IMR-90 (cell line): ENCODE results near the gene CCDC102A. TPM values are rescaled to one million over a fixed set of nuclear protein-coding genes. Genes with fewer than 3 reads are reported as not detected.
A peak's percentile ranks its signal among the peaks of the same experiment; 100 is the strongest.

ENCODE experiments used
- ATAC-seq: fragments of 200-7000 bp; cut with Tn5 transposase; 2 replicates; pipeline ENCODE4 v1.9.1; 2020; ENCODE audit warnings: low read depth, mild to moderate bottlenecking, moderate library complexity
- BruUV-seq: library from RNA; stranded (reverse); fragments of 400-500 nt; replicated peaks from 2 replicates; lab custom pipeline; 2021; lab: Mats Ljungman, UMichigan
- CTCF ChIA-PET: fragments of 300-600 bp; formaldehyde crosslinking; extraction: SDS; loops from one replicate; lab custom pipeline; 2021; ENCODE audit warnings: antibody characterized with exemption; lab: Yijun Ruan, JAX
- POLR2A ChIA-PET: fragments of 300-600 bp; sonication (Branson Sonifier 250); formaldehyde crosslinking; loops from one replicate; lab custom pipeline; 2022; ENCODE audit warnings: antibody characterized with exemption; ENCODE audit not compliant: unreplicated experiment; lab: Charles Lee
- DNase-seq: peaks from one replicate; pipeline ENCODE4 v3.0.0; 2013
- H2AFZ ChIP-seq: replicated peaks from 2 replicates; pipeline ENCODE3; 2013; ENCODE audit warnings: low read length, mild to moderate bottlenecking; ENCODE audit not compliant: poor library complexity
- H2AK5ac ChIP-seq: 2 replicates; pipeline ENCODE4 v1.6.1; 2013; ENCODE audit warnings: low read depth, low read length, inconsistent platforms
- H2AK9ac ChIP-seq: replicated peaks from 2 replicates; pipeline ENCODE3; 2013; ENCODE audit warnings: mild to moderate bottlenecking, low read depth, low read length, moderate library complexity; ENCODE audit not compliant: poor library complexity
- H2BK120ac ChIP-seq: 2 replicates; pipeline ENCODE4 v1.6.1; 2013; ENCODE audit warnings: low read depth, low read length, inconsistent platforms
- H2BK15ac ChIP-seq: 3 replicates; pipeline ENCODE4 v1.6.1; 2013; ENCODE audit warnings: low read depth, low read length, inconsistent platforms
- H2BK20ac ChIP-seq: 2 replicates; pipeline ENCODE4 v1.6.1; 2013; ENCODE audit warnings: low read depth, mild to moderate bottlenecking, inconsistent platforms, low read length, moderate library complexity
- H2BK5ac ChIP-seq: 2 replicates; pipeline ENCODE4 v1.6.1; 2013; ENCODE audit warnings: mild to moderate bottlenecking, low read depth, low read length, inconsistent platforms; ENCODE audit not compliant: poor library complexity, severe bottlenecking
- H3K14ac ChIP-seq: replicated peaks from 2 replicates; pipeline ENCODE4 v1.6.1; 2013; ENCODE audit warnings: low read depth, low read length, inconsistent platforms
- H3K18ac ChIP-seq: 2 replicates; pipeline ENCODE4 v1.6.1; 2013; ENCODE audit warnings: low read depth, low read length, control low read depth
- H3K23ac ChIP-seq: 2 replicates; pipeline ENCODE4 v1.6.1; 2013; ENCODE audit warnings: low read depth, low read length, inconsistent platforms
- H3K27ac ChIP-seq: 2 replicates; pipeline ENCODE4 v1.5.1; 2013; ENCODE audit warnings: mild to moderate bottlenecking, control low read depth, low read length; ENCODE audit not compliant: insufficient read depth
- H3K27me3 ChIP-seq: 2 replicates; pipeline ENCODE4 v1.6.1; 2013; ENCODE audit warnings: low read length; ENCODE audit not compliant: control insufficient read depth, insufficient read depth
- H3K36me3 ChIP-seq: 2 replicates; pipeline ENCODE4 v1.6.1; 2013; ENCODE audit warnings: low read length, mixed read lengths; ENCODE audit not compliant: control insufficient read depth, insufficient read depth
- H3K4ac ChIP-seq: 2 replicates; pipeline ENCODE4 v1.6.1; 2013; ENCODE audit warnings: low read depth, low read length, inconsistent platforms
- H3K4me1 ChIP-seq: 2 replicates; pipeline ENCODE4 v1.6.1; 2013; ENCODE audit warnings: low read length, mixed read lengths; ENCODE audit not compliant: control insufficient read depth, insufficient read depth
- H3K4me2 ChIP-seq: 2 replicates; pipeline ENCODE4 v1.6.1; 2013; ENCODE audit warnings: low read depth, mild to moderate bottlenecking, control low read depth, low read length, moderate library complexity
- H3K4me3 ChIP-seq: 2 replicates; pipeline ENCODE4 v1.5.1; 2013; ENCODE audit warnings: low read depth, mild to moderate bottlenecking, control low read depth, low read length, moderate library complexity; ENCODE audit not compliant: insufficient read depth
- H3K56ac ChIP-seq: 2 replicates; pipeline ENCODE4 v1.6.1; 2013; ENCODE audit warnings: low read length, inconsistent platforms; ENCODE audit not compliant: insufficient read depth; ENCODE audit errors: extremely low read depth
- H3K79me1 ChIP-seq, 2 experiments: 2 replicates each; pipeline ENCODE4 v1.6.1; 2013; ENCODE audit warnings: low read length in 2 of 2, inconsistent platforms in 1 of 2, low read depth in 1 of 2
- H3K9ac ChIP-seq: 2 replicates; pipeline ENCODE4 v1.6.1; 2013; ENCODE audit warnings: low read depth, low read length, control low read depth
- H3K9me1 ChIP-seq: 2 replicates; pipeline ENCODE4 v1.6.1; 2013; ENCODE audit warnings: low read length, inconsistent platforms; ENCODE audit not compliant: insufficient read depth
- H3K9me3 ChIP-seq: 2 replicates; pipeline ENCODE4 v1.6.1; 2013; ENCODE audit warnings: low read length; ENCODE audit not compliant: control insufficient read depth, insufficient read depth
- H4K20me1 ChIP-seq: 2 replicates; pipeline ENCODE4 v1.6.1; 2013; ENCODE audit warnings: low read length, inconsistent platforms; ENCODE audit not compliant: insufficient read depth
- H4K5ac ChIP-seq: 2 replicates; pipeline ENCODE4 v1.6.1; 2013; ENCODE audit warnings: mild to moderate bottlenecking, low read depth, low read length, control low read depth
- H4K8ac ChIP-seq, 2 experiments: 2 replicates each; pipeline ENCODE4 v1.6.1; 2013; ENCODE audit warnings: low read depth in 2 of 2, low read length in 2 of 2, control low read depth in 1 of 2, inconsistent platforms in 1 of 2
- H4K91ac ChIP-seq: 2 replicates; pipeline ENCODE4 v1.6.1; 2013; ENCODE audit warnings: low read depth, low read length, inconsistent platforms; ENCODE audit not compliant: insufficient read depth
- BHLHE40 ChIP-seq: fragments of 150-350 bp; IDR thresholded peaks from 2 replicates; pipeline ENCODE4 v1.6.1; 2016; ENCODE audit warnings: mild to moderate bottlenecking, low read depth, low read length
- CEBPB ChIP-seq: IDR thresholded peaks from 2 replicates; pipeline ENCODE4 v1.6.1; 2012; ENCODE audit warnings: low read depth, low read length, improper control_type of control experiment
- CHD1 ChIP-seq: IDR thresholded peaks from 2 replicates; pipeline ENCODE4 v1.6.1; 2012; ENCODE audit warnings: low read depth, low read length, improper control_type of control experiment
- CTCF ChIP-seq: conservative IDR thresholded peaks from 2 replicates; pipeline ENCODE4 v1.5.1; 2012; ENCODE audit warnings: mild to moderate bottlenecking, low read depth, low read length, improper control_type of control experiment
- FOS ChIP-seq: fragments of 150-350 bp; IDR thresholded peaks from 2 replicates; pipeline ENCODE4 v1.6.1; 2016; ENCODE audit warnings: low read depth, low read length
- MAFK ChIP-seq: IDR thresholded peaks from 2 replicates; pipeline ENCODE4 v1.6.1; 2012; ENCODE audit warnings: low read depth, low read length, improper control_type of control experiment
- MAZ ChIP-seq: IDR thresholded peaks from 2 replicates; pipeline ENCODE4 v1.6.1; 2012; ENCODE audit warnings: low read depth, mild to moderate bottlenecking, low read length, improper control_type of control experiment, moderate library complexity, borderline replicate concordance
- MXI1 ChIP-seq: IDR thresholded peaks from 2 replicates; pipeline ENCODE4 v1.6.1; 2012; ENCODE audit warnings: low read depth, mild to moderate bottlenecking, low read length, moderate library complexity, borderline replicate concordance
- NFE2L2 ChIP-seq: fragments of 150-350 bp; IDR thresholded peaks from 2 replicates; pipeline ENCODE4 v1.6.1; 2016; ENCODE audit warnings: low read depth, mild to moderate bottlenecking, low read length
- POLR2A ChIP-seq: IDR thresholded peaks from 2 replicates; pipeline ENCODE4 v1.6.1; 2012; ENCODE audit warnings: mild to moderate bottlenecking, low read depth, low read length
- RAD21 ChIP-seq: IDR thresholded peaks from 2 replicates; pipeline ENCODE4 v1.6.1; 2012; ENCODE audit warnings: low read length, improper control_type of control experiment
- RCOR1 ChIP-seq: IDR thresholded peaks from 2 replicates; pipeline ENCODE4 v1.6.1; 2012; ENCODE audit warnings: mild to moderate bottlenecking, low read length, improper control_type of control experiment; ENCODE audit not compliant: insufficient replicate concordance
- RFX5 ChIP-seq: IDR thresholded peaks from 2 replicates; pipeline ENCODE4 v1.8.0; 2012; ENCODE audit warnings: low read depth, mild to moderate bottlenecking, low read length, moderate library complexity
- SMC3 ChIP-seq: fragments of 150-350 bp; IDR thresholded peaks from 2 replicates; pipeline ENCODE4 v1.6.1; 2016; ENCODE audit warnings: low read depth, mild to moderate bottlenecking, antibody characterized with exemption, low read length, moderate library complexity
- WGBS, 2 experiments: methylation state at CpG; one replicate each; pipeline versions ENCODE4 v1.1.5 to v1.1.7; 2013; ENCODE audit warnings: missing lambda C conversion rate in 2 of 2; ENCODE audit not compliant: insufficient read length in 1 of 2; ENCODE audit errors: extremely low coverage in 2 of 2; 5-methylcytosine and 5-hydroxymethylcytosine counted together
- dilution Hi-C: fragments of 300-500 bp; cut with HindIII; formaldehyde crosslinking; loops from one replicate; pipeline ENCODE4 v1.14.3; 2018; ENCODE audit warnings: low sequenced_read_pairs; ENCODE audit not compliant: unreplicated experiment
- in situ Hi-C: fragments of 300-500 bp; cut with MboI; formaldehyde crosslinking; loops from 3 replicates; pipeline ENCODE4 v1.14.3; 2019; ENCODE audit warnings: low sequenced_read_pairs, inconsistent platforms, mixed read lengths
- intact Hi-C: fragments of 100-400 bp; cut with micrococcal nuclease; formaldehyde crosslinking; loops from 2 replicates; pipeline ENCODE4 v1.10.0; 2022
- polyA plus RNA-seq, 3 experiments: library from polyadenylated mRNA; depleted of rRNA; stranded (reverse); fragments of >200 nt; gene quantifications; 2 replicates each; pipeline ENCODE4 v1.2.3, GENCODE V29; 2012; ENCODE audit warnings: low replicate concordance in 1 of 3
- total RNA-seq: library from RNA; depleted of rRNA; stranded (reverse); fragments of >200 nt; gene quantifications from 2 replicates; pipeline ENCODE4 v1.2.3, GENCODE V29; 2012
- TF ChIP-seq, protein P1 (sequence below): fragments of 150-350 bp; IDR thresholded peaks from 2 replicates; pipeline ENCODE4 v1.6.1; 2016; ENCODE audit warnings: low read depth, mild to moderate bottlenecking, low read length, moderate library complexity, borderline replicate concordance
- TF ChIP-seq, protein P2 (sequence below): fragments of 150-350 bp; IDR thresholded peaks from 2 replicates; pipeline ENCODE4 v1.6.1; 2017; ENCODE audit warnings: mild to moderate bottlenecking, antibody characterized with exemption, low read length, low read depth

The CCDC102A gene
- total and polyA plus RNA-seq, 2 of the 4 experiments (the other 2 are of a cell fraction) = 5.4 to 8.5 TPM

DNA sequence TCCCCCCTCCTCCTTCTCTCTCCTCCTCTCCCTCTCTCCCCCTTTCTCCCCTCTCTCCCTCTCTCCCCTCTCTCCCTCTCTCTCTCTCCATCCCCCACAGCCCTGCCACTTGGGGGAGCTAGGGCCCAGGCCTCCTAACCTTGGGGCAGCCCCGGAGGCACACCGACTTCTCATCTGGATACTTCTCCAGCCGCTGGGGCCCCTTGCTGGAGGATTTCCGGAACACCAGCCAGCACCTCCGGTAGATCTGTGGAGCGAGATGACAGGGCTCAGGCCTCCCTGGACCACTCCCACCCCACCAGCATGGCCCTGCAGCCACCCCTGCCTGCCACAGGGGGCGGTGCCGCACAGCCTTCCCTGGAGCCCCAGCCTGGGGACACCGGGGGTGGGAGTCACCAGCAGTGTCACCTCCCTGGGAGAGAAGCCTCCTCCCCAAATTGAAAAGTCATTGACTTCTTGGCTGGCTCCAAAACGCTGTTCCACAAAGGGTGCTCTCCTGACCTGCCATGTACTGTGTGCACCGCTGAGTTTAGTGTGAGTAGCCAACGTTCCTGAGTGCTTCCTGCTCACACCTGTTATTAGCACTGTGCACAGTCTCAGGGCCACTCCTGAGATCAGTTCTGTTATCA is 60.5 kb downstream of the CCDC102A start:
- no peak overlapping the region for H3K14ac ChIP-seq
- H2AFZ ChIP-seq = peak overlapping the region; percentile 18
- no peak overlapping the region for H2AK5ac ChIP-seq
- no peaks in the 10 kb centered on the region for H3K9me1 ChIP-seq
- peaks cover 12% of the 10 kb centered on the region for H3K4me1 ChIP-seq
- H3K23ac ChIP-seq = no peak overlapping the region
- intact Hi-C loops = no loop called here
- H2BK5ac ChIP-seq = no peak overlapping the region
- in situ Hi-C loops = no loop called here
- H2BK120ac ChIP-seq = no peak overlapping the region
- peaks cover 25% of the 10 kb centered on the region for H3K36me3 ChIP-seq
- no CpG with 5 or more reads among the region's 12 CpGs for WGBS, 2 experiments
- H4K91ac ChIP-seq = no peak overlapping the region
- no peak overlapping the region for H2BK20ac ChIP-seq
- H3K79me1 ChIP-seq = peaks cover 9 to 22% of the 10 kb centered on the region in 2 experiments
- H3K27ac ChIP-seq = no peak overlapping the region
- 0 out of 2 replicates have a peak, but pooled peaks cover 5% of the 10 kb centered on the region for H4K20me1 ChIP-seq
- H2BK15ac ChIP-seq = no peak overlapping the region
- H3K9ac ChIP-seq = no peak overlapping the region
- H3K9me3 ChIP-seq = no peaks in the 10 kb centered on the region
- no peak for TF ChIP-seq NFE2L2
- TF ChIP-seq RFX5 = no peak
- TF ChIP-seq, protein P1, sequence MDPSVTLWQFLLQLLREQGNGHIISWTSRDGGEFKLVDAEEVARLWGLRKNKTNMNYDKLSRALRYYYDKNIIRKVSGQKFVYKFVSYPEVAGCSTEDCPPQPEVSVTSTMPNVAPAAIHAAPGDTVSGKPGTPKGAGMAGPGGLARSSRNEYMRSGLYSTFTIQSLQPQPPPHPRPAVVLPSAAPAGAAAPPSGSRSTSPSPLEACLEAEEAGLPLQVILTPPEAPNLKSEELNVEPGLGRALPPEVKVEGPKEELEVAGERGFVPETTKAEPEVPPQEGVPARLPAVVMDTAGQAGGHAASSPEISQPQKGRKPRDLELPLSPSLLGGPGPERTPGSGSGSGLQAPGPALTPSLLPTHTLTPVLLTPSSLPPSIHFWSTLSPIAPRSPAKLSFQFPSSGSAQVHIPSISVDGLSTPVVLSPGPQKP = no peak
- peak; percentile 40 for TF ChIP-seq RAD21
- TF ChIP-seq RCOR1 = no peak
- no peak for TF ChIP-seq POLR2A
- TF ChIP-seq SMC3 = no peak
- TF ChIP-seq CEBPB = no peak
- no peak for TF ChIP-seq MAFK
- TF ChIP-seq, protein P2, sequence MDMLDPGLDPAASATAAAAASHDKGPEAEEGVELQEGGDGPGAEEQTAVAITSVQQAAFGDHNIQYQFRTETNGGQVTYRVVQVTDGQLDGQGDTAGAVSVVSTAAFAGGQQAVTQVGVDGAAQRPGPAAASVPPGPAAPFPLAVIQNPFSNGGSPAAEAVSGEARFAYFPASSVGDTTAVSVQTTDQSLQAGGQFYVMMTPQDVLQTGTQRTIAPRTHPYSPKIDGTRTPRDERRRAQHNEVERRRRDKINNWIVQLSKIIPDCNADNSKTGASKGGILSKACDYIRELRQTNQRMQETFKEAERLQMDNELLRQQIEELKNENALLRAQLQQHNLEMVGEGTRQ = no peak
- peak; percentile 55 for TF ChIP-seq CTCF
- no peak for TF ChIP-seq CHD1
- no peak for TF ChIP-seq MXI1
- TF ChIP-seq MAZ = 0 out of 2 replicates have a peak, but pooled peaks have one; percentile 28
- TF ChIP-seq BHLHE40 = no peak
- TF ChIP-seq FOS = no peak
- DNase-seq (peak; percentile 33), ATAC-seq (peak; percentile 46)
- H4K5ac ChIP-seq = no peak overlapping the region
- no peak overlapping the region for H2AK9ac ChIP-seq
- no peak overlapping the region for H3K18ac ChIP-seq
- H3K56ac ChIP-seq = no peak overlapping the region
- CTCF ChIA-PET = interaction anchor here (0.7 kb wide), 1 partner anchor 19 kb away, joined by 3 read pairs; no protein-coding TSS in a partner anchor
- POLR2A ChIA-PET = no interaction called here
- H3K4ac ChIP-seq = no peak overlapping the region
- no peaks in the 10 kb centered on the region for H3K27me3 ChIP-seq
- no peak overlapping the region for H3K4me3 ChIP-seq
- H3K4me2 ChIP-seq = no peak overlapping the region
- dilution Hi-C loops = no loop called here
- no TSS peak for BruUV-seq
- no peak overlapping the region for H4K8ac ChIP-seq
